Ovary (tissue), 9 donors: Measurements from ENCODE around the gene DMBX1. TPM values are rescaled to one million over a fixed set of nuclear protein-coding genes. Genes with fewer than 3 reads are reported as not detected.

ENCODE experiments used
- DNase-seq, 5 donors: peaks; one replicate each; pipeline ENCODE4 v3.0.0-alpha.2; 2019 to 2020
- H3K27ac ChIP-seq, 2 donors: fragments of 200-600 bp; one replicate each; pipeline versions ENCODE4 v1.5.1 to v1.8.0; 2019 to 2022
- H3K27me3 ChIP-seq: fragments of 200-600 bp; one replicate; pipeline ENCODE4 v1.8.0; 2022
- H3K36me3 ChIP-seq: fragments of 200-600 bp; sonication (generic); one replicate; pipeline ENCODE4 v1.5.1; 2019
- H3K4me1 ChIP-seq: one replicate; pipeline ENCODE4 v1.8.1; 2013; ENCODE audit warnings: mild to moderate bottlenecking, moderate library complexity; ENCODE audit not compliant: insufficient read depth
- H3K4me3 ChIP-seq: fragments of 200-600 bp; sonication (generic); one replicate; pipeline ENCODE4 v1.5.1; 2017
- H3K9me3 ChIP-seq, 2 donors: fragments of 200-600 bp in 1 of 2; sonication (generic) in 1 of 2; one replicate each; pipeline versions ENCODE4 v1.5.1 to v1.8.1; 2013 to 2019; ENCODE audit warnings: mild to moderate bottlenecking in 1 of 2, moderate library complexity in 1 of 2
- EP300 ChIP-seq: sonication (generic); formaldehyde crosslinking; IDR thresholded peaks from one replicate; pipeline ENCODE4 v1.6.1; 2017; ENCODE audit warnings: antibody characterized with exemption
- POLR2A ChIP-seq: fragments of 450-650 bp; IDR thresholded peaks from one replicate; pipeline ENCODE4 v1.6.1; 2017; ENCODE audit warnings: antibody characterized with exemption, mild to moderate bottlenecking, moderate library complexity
- WGBS, 3 donors: extraction: QIAGEN DNeasy Blood & Tissue Kit in 1 of 3; methylation state at CpG; one replicate each; pipeline versions ENCODE4 v1.1.5 to v1.1.7; 2013 to 2017; 5-methylcytosine and 5-hydroxymethylcytosine counted together
- intact Hi-C, 4 donors: fragments of 100-400 bp; cut with DNase I; formaldehyde crosslinking; loops; one replicate each; pipeline versions ENCODE4 v1.11.0 to v1.15.1; 2022 to 2023
- polyA plus RNA-seq, 2 donors: library from polyadenylated mRNA; stranded (reverse); fragments of 200-250 nt in 1 of 2; fragments of 350-450 nt in 1 of 2; fragmentation: Illumina TruSeq in 1 of 2; extraction: RNeasy Lipid Tissue Mini Kit (QIAGEN cat#74804) in 1 of 2; gene quantifications; one replicate each; pipeline ENCODE4 v1.2.3, GENCODE V29; 2013 to 2014
- total RNA-seq, 7 donors: library from RNA; depleted of rRNA in 2 of 7; stranded (reverse); fragments of >200 nt in 2 of 7; fragmentation: NEBNext Ultra II Directional in 3 of 7; extraction: Animal tissue kit (Norgen Biotek cat#: 25700) in 3 of 7; gene quantifications; one replicate each; pipeline versions ENCODE4 v1.1.0 to v1.2.4, GENCODE V29; 2016 to 2023
- TF ChIP-seq, protein P1 (sequence below), 3 donors: fragments of 450-650 bp in 2 of 3; fragments of 200-600 bp in 1 of 3; IDR thresholded peaks; one replicate each; pipeline versions ENCODE4 v1.5.1 to v1.8.0; 2016 to 2022; ENCODE audit warnings: antibody characterized with exemption in 3 of 3, mild to moderate bottlenecking in 1 of 3
- donor health status: DM: no; HTN: no; CAD: no; lungs with moderate emphysema.
- donor health status: DM: no; HTN: no; CAD: no.
- donor health status: Bipolar disorder and iron deficiency.
- donor health status: DM: yes; HTN: yes; CAD: no.
- donor health status: DM: no; HTN: no; CAD: no.
- donor health status: DM: yes; HTN: yes; CAD: no.

The DMBX1 gene
- total and polyA plus RNA-seq, 9 donors, result not detected

DNA sequence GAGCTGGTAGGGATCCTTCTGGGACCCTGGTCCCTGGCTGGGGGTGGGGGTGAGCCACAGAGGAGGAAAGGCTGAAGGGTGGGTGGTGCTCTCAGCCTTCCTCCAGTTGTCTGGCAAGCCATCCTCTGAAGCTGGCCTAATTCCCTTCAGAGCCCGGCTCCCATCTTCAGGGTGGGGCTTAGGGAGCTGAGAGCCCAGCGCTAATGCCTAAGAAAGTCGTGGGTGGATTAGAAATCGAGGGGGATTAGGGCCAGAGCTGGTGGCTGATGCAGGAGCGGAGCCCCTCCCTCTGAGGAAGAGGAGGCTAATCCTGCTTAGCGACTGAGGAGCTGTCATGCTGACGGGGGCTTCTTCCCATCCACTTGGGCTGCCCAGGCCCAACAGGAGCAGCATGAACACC, 30.8 kb upstream of the DMBX1 start:
- no peak for DNase-seq
- H3K27me3 ChIP-seq, result no peaks in the 10 kb centered on the region
- no peaks in the 10 kb centered on the region for H3K4me1 ChIP-seq
- intact Hi-C loops, result no loop called here
- 52 to 64% (median 56%) methylated on average over 7 of the region's 7 CpGs for WGBS, 3 donors
- H3K27ac ChIP-seq, result no peak overlapping the region
- no peak overlapping the region for H3K4me3 ChIP-seq
- H3K9me3 ChIP-seq, result no peaks in the 10 kb centered on the region
- TF ChIP-seq EP300, result no peak
- TF ChIP-seq POLR2A, result no peak
- no peaks in the 10 kb centered on the region for H3K36me3 ChIP-seq

DNA sequence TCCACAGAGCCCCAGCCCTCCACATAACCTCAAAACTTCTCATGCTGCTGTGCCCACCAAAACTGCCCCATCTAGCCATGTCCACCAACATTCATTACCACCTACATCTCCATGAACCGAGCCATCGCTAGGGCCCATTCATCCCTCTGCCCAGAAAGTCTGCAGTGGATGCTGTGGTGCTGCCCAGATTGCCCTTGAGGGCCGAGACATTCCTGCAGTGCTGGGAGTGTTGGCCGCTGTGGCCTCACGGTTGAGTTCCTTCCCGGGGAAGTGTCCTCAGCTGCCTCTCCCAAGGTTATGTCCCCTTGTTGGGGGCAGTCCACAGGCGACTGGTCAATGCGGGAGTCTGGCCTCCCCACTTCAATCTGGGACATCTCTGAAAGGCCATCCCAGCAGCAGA, 30.3 kb upstream of the DMBX1 start:
- intact Hi-C loops, result no loop called here
- Histone ChIP-seq H3K27ac (no peak overlapping the region), H3K27me3 (no peaks in the 10 kb centered on the region), H3K4me1 (no peaks in the 10 kb centered on the region), H3K4me3 (no peak overlapping the region), H3K36me3 (no peaks in the 10 kb centered on the region), H3K9me3 (no peaks in the 10 kb centered on the region)
- TF ChIP-seq EP300, result no peak
- TF ChIP-seq POLR2A, result no peak
- TF ChIP-seq, protein P1, sequence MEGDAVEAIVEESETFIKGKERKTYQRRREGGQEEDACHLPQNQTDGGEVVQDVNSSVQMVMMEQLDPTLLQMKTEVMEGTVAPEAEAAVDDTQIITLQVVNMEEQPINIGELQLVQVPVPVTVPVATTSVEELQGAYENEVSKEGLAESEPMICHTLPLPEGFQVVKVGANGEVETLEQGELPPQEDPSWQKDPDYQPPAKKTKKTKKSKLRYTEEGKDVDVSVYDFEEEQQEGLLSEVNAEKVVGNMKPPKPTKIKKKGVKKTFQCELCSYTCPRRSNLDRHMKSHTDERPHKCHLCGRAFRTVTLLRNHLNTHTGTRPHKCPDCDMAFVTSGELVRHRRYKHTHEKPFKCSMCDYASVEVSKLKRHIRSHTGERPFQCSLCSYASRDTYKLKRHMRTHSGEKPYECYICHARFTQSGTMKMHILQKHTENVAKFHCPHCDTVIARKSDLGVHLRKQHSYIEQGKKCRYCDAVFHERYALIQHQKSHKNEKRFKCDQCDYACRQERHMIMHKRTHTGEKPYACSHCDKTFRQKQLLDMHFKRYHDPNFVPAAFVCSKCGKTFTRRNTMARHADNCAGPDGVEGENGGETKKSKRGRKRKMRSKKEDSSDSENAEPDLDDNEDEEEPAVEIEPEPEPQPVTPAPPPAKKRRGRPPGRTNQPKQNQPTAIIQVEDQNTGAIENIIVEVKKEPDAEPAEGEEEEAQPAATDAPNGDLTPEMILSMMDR (IDR thresholded peaks at IDR 0.05), result no peak
- no peak for DNase-seq
- WGBS, 3 donors, result 74 to 78% (median 76%) methylated on average over 8 of the region's 8 CpGs

DNA sequence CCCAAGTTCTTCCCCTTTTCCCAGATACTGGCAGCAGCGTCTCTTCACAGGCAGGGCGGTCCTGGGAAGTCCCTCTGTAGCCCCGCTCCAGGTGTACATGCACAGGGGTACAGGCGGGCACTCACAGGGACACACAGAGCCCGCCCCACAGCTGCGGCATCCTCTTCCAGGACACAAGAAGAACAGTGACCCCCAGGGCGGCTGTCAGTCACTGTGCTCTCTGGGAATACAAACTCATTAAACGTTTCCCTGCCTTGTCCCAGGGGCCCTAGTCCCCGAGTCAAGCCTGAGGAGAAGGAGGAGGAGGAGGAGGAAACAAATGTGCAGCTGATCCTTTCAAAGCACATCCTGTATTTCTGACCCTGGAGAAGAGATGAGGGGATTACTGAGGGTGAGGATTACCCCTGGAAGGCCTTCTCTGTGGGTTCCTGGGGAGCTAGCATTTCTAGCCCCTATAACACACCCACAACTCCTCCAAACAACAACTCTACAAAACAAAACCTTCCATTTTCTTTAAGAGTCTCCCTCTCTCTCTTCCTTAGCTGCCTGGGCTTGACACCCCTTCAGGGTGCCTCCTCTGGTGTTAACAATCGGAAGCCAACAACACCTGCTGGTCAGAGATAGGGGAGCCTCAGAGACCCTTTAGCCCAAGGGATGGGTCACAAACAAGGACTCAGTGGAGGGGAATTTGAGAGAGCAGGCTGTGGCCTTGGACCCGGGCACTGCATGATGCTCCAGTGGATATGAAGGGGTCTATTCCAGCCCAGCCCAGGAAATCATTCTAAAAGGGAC, 28.4 kb upstream of the DMBX1 start:
- WGBS, 3 donors, result 61 to 71% (median 62%) methylated on average over 11 of the region's 11 CpGs
- DNase-seq, result no peak
- TF ChIP-seq EP300 (no peak), POLR2A (no peak)
- TF ChIP-seq, protein P1 (IDR thresholded peaks at IDR 0.05), result no peak
- intact Hi-C loops, result no loop called here
- Histone ChIP-seq H3K27ac (no peak overlapping the region), H3K4me3 (no peak overlapping the region), H3K9me3 (no peaks in the 10 kb centered on the region), H3K4me1 (no peaks in the 10 kb centered on the region), H3K36me3 (no peaks in the 10 kb centered on the region), H3K27me3 (no peaks in the 10 kb centered on the region)

DNA sequence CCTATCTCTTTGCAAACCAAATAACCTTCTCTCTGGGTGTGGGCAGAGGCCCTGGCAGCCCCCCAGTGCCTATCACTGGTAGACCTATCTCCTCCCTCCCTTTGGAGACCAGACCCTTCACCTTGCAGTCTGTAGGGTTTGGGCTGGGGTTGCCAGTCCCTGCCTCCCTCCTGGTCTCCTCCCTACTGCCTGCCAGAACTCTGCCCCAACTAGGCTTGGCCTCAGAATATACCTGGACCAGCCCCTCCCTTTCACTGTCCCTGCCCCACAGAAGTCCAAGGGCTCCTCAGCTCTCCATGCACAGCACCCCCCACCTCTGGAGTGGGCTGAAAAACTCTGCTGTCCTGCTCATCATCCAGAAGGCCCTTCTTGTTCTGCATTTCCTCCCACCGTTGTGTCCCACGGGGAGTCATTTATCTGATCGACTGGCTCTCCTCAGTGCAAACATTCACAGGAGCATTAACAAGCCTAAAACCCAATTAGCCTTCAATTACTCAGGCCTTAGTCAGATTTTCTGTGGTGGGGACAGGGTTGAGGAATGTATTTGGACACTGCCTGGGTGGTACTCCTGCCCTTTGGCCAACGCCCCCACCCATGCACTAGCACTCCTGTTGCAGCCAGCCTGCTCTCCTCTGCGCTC, 27.7 kb upstream of the DMBX1 start:
- intact Hi-C loops, result no loop called here

More for the DNA sequence above, 27.7 kb upstream of the DMBX1 start:
- Histone ChIP-seq H3K36me3 (no peaks in the 10 kb centered on the region), H3K27ac (no peak overlapping the region), H3K4me3 (no peak overlapping the region), H3K4me1 (peaks cover 2% of the 10 kb centered on the region), H3K27me3 (no peaks in the 10 kb centered on the region), H3K9me3 (no peaks in the 10 kb centered on the region)
- WGBS, 3 donors, result 33 to 37% (median 35%) methylated on average over 5 of the region's 5 CpGs
- no peak for DNase-seq
- no peak for TF ChIP-seq EP300
- TF ChIP-seq POLR2A, result no peak
- TF ChIP-seq, protein P1 (IDR thresholded peaks at IDR 0.05), result no peak
